Ovary (tissue), 3 donors: Measurements from ENCODE around the gene N4BP3.

Experiments used
- POLR2A ChIP-seq: fragments of 450-650 bp; IDR thresholded peaks from one replicate; pipeline ENCODE4 v1.6.1; 2017; ENCODE audit warnings: antibody characterized with exemption, mild to moderate bottlenecking, moderate library complexity
- TF ChIP-seq, protein P1 (sequence below), 3 donors: fragments of 450-650 bp in 2 of 3; fragments of 200-600 bp in 1 of 3; IDR thresholded peaks; one replicate each; pipeline versions ENCODE4 v1.5.1 to v1.8.0; 2016 to 2022; ENCODE audit warnings: antibody characterized with exemption in 3 of 3, mild to moderate bottlenecking in 1 of 3
- donor health status: DM: no; HTN: no; CAD: no.

DNA sequence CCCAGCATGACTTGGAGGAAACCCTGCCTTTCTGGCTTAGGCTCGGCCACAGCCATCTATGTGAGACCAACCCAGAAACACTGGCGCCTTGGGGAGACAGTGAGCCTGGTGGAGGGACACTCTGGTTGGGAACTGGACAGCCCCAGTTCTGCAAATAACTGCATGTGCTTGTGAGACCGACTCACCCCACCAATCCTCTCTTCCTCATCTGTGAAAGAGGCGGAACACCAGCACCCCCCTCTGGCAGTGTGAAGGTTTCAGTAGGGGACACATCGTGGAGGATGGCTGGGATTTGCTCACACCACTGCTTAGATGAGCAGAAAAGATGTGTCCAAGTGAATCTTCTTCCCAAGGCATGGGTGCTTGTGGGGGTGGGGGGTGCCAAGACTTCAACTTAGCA is 43.4 kb upstream of the N4BP3 start:
- TF ChIP-seq POLR2A = no peak
- TF ChIP-seq, protein P1, sequence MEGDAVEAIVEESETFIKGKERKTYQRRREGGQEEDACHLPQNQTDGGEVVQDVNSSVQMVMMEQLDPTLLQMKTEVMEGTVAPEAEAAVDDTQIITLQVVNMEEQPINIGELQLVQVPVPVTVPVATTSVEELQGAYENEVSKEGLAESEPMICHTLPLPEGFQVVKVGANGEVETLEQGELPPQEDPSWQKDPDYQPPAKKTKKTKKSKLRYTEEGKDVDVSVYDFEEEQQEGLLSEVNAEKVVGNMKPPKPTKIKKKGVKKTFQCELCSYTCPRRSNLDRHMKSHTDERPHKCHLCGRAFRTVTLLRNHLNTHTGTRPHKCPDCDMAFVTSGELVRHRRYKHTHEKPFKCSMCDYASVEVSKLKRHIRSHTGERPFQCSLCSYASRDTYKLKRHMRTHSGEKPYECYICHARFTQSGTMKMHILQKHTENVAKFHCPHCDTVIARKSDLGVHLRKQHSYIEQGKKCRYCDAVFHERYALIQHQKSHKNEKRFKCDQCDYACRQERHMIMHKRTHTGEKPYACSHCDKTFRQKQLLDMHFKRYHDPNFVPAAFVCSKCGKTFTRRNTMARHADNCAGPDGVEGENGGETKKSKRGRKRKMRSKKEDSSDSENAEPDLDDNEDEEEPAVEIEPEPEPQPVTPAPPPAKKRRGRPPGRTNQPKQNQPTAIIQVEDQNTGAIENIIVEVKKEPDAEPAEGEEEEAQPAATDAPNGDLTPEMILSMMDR (IDR thresholded peaks at IDR 0.05) = no peak
